Measurements from ENCODE around the gene PRLR. TPM values are rescaled to one million over a fixed set of nuclear protein-coding genes. Genes with fewer than 3 reads are reported as not detected.

PRLR gene
- total and polyA plus RNA-seq, 2 of the 13 experiments (the other 11 are each of a cell fraction or from before 2014, with no cell fraction given), result 12.2 to 13.3 TPM

DNA sequence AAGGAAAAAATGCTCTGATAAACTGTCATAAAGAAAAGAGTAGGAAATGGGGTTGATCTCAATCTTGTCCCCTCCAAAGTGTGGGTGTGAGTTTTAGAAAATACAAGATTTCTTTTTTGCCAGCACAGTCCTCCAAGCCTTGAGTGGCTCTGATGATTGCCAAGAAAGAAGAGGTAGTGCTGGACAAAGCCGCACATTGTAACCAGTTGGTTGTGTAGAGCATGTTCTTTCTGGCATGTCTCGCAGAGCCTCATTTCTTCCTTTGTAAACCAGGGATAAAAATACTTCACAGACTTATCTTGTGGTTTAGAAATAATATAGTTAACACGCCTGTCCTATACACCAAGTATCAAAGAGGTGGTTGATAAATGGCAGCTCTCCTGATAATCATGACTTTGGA lies 30.4 kb downstream of the PRLR start:
- Histone ChIP-seq H3K27me3 (ENCODE audit: control insufficient read depth in 1 of 2, insufficient read depth in 2 of 2, low read length in 2 of 2) (no peaks in the 10 kb centered on the region), H3K4me1 (ENCODE audit: insufficient read depth, low read length) (peaks cover 37% of the 10 kb centered on the region), H4K20me1 (ENCODE audit: insufficient read depth, low read length) (no peaks in the 10 kb centered on the region), H3K9me3 (ENCODE audit: low read length) (no peaks in the 10 kb centered on the region), H3K79me2 (ENCODE audit: insufficient read depth, low read length) (no peaks in the 10 kb centered on the region), H3K4me2 (ENCODE audit: low read depth, low read length) (no peak overlapping the region), H3K9ac (ENCODE audit: insufficient read depth, low read depth, low read length) (no peak overlapping the region), H3K36me3 (replicated peaks in 1 of 2; ENCODE audit: control insufficient read depth in 1 of 2, insufficient read depth in 2 of 2, low read length in 2 of 2) (no peaks in the 10 kb centered on the region), H3K4me3 (replicated peaks in 1 of 3; ENCODE audit: insufficient read depth in 1 of 3, low read depth in 2 of 3, low read length in 3 of 3) (no peak overlapping the region), H2AFZ (ENCODE audit: low read length) (no peak overlapping the region), H3K27ac (ENCODE audit: extremely low read length, insufficient read depth, low read length) (no peak overlapping the region)
- in situ Hi-C loops (cut with HindIII; ENCODE audit: extremely low pct_ligation_motif_present, low pct_unique_long_range_greater_than_20kb), result loop anchor here (5.0 kb wide), 1 partner anchor 108 kb away; no protein-coding TSS in a partner anchor
- ChIA-PET CTCF (ENCODE audit: low intra/inter-chr PET ratio, low total read pairs) (interaction anchor here (1.2 to 4.0 kb wide), 2 partner anchors 110 kb away, joined by 3 to 59 read pairs; no protein-coding TSS in a partner anchor), POLR2A (no interaction called here)
- intact Hi-C loops (cut with micrococcal nuclease; ENCODE audit: unreplicated experiment), result no loop called here
- ATAC-seq (no peak), FAIRE-seq (no peak), DNase-seq (ENCODE audit: low spot score) (no peak)
- no TSS peak for BruUV-seq (replicated peaks)
- WGBS (ENCODE audit: low lambda C conversion rate), result 94% methylated on average over 3 of the region's 3 CpGs
- TF ChIP-seq ARID2 (CRISPR knock-in tag; IDR thresholded peaks at IDR 0.05; ENCODE audit: borderline replicate concordance) (no peak), RBM39 (IDR thresholded peaks at IDR 0.05; ENCODE audit: low read depth, low read length, poor library complexity, severe bottlenecking) (no peak), MIER3 (CRISPR knock-in tag; IDR thresholded peaks at IDR 0.05; ENCODE audit: borderline replicate concordance) (no peak), ASH2L (IDR thresholded peaks at IDR 0.05; ENCODE audit: insufficient read length, low read depth, low read length) (no peak), MED8 (CRISPR knock-in tag; IDR thresholded peaks at IDR 0.05; ENCODE audit: insufficient replicate concordance) (no peak), ZBTB42 (CRISPR knock-in tag; IDR thresholded peaks at IDR 0.05) (no peak), ETV5 (CRISPR knock-in tag; IDR thresholded peaks at IDR 0.05; ENCODE audit: borderline replicate concordance) (no peak), ZFP37 (CRISPR knock-in tag; IDR thresholded peaks at IDR 0.05; ENCODE audit: borderline replicate concordance) (no peak)

DNA sequence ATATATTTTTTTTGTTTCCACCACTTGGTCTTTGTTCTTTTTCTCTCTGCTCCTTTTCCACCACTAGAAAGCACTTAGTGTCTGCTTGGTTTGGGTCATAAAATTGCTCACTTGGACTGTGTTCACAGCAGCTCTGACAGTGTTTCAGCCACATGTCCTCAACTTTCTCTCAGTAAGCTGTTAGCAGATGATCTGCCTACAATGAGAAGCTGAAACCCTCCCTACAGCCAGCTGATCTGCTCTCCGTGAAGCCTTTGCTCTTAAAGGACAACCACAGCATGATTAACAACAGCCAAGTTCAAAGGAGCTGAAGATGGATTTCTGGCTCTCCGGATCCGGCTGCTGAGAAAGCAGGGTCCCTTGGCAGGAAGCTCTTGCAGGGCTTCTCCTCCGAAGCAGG lies 31.6 kb downstream of the PRLR start:
- DNase-seq (ENCODE audit: low spot score) (no peak), FAIRE-seq (no peak), ATAC-seq (no peak)
- H3K4me3 ChIP-seq (replicated peaks in 1 of 3; ENCODE audit: insufficient read depth in 1 of 3, low read depth in 2 of 3, low read length in 3 of 3), result no peak overlapping the region
- WGBS (ENCODE audit: low lambda C conversion rate), result 70% methylated on average over 4 of the region's 4 CpGs
- intact Hi-C loops (cut with micrococcal nuclease; ENCODE audit: unreplicated experiment) (no loop called here), in situ Hi-C loops (cut with HindIII; ENCODE audit: extremely low pct_ligation_motif_present, low pct_unique_long_range_greater_than_20kb) (loop anchor here (5.0 kb wide), 1 partner anchor 106 kb away; no protein-coding TSS in a partner anchor)
- TF ChIP-seq GPN1 (CRISPR knock-in tag; IDR thresholded peaks at IDR 0.05; ENCODE audit: borderline replicate concordance), result no peak
- TF ChIP-seq ARID2 (CRISPR knock-in tag; IDR thresholded peaks at IDR 0.05; ENCODE audit: borderline replicate concordance), result no peak
- no peak for TF ChIP-seq ZNF546 (CRISPR knock-in tag; conservative IDR thresholded peaks at IDR 0.05)
- no peak for TF ChIP-seq ZNF878 (CRISPR knock-in tag; IDR thresholded peaks at IDR 0.05)
- H4K20me1 ChIP-seq (ENCODE audit: insufficient read depth, low read length), result no peaks in the 10 kb centered on the region
- no peaks in the 10 kb centered on the region for H3K79me2 ChIP-seq (ENCODE audit: insufficient read depth, low read length)
- BruUV-seq (replicated peaks), result no TSS peak
- no peak overlapping the region for H2AFZ ChIP-seq (ENCODE audit: low read length)
- no peaks in the 10 kb centered on the region for H3K9me3 ChIP-seq (ENCODE audit: low read length)
- no peak overlapping the region for H3K9ac ChIP-seq (ENCODE audit: insufficient read depth, low read depth, low read length)
- no peak overlapping the region for H3K4me2 ChIP-seq (ENCODE audit: low read depth, low read length)
- H3K36me3 ChIP-seq (replicated peaks in 1 of 2; ENCODE audit: control insufficient read depth in 1 of 2, insufficient read depth in 2 of 2, low read length in 2 of 2), result no peaks in the 10 kb centered on the region
- ChIA-PET CTCF (ENCODE audit: low intra/inter-chr PET ratio, low total read pairs) (interaction anchor here (1.2 kb wide), 1 partner anchor 109 kb away, joined by 3 read pairs; no protein-coding TSS in a partner anchor), POLR2A (no interaction called here)
- no peaks in the 10 kb centered on the region for H3K27me3 ChIP-seq (ENCODE audit: control insufficient read depth in 1 of 2, insufficient read depth in 2 of 2, low read length in 2 of 2)
- H3K4me1 ChIP-seq (ENCODE audit: insufficient read depth, low read length), result peaks cover 49% of the 10 kb centered on the region
- no peak overlapping the region for H3K27ac ChIP-seq (ENCODE audit: extremely low read length, insufficient read depth, low read length)
